HG03064 (cell line): Measurements from ENCODE around the gene NTF3.

Experiments used
- ATAC-seq: cut with Tn5 transposase; IDR thresholded peaks from one replicate; pipeline ENCODE4 v1.9.1; 2021; ENCODE audit warnings: low read depth; ENCODE audit not compliant: unreplicated experiment

NTF3 gene

DNA sequence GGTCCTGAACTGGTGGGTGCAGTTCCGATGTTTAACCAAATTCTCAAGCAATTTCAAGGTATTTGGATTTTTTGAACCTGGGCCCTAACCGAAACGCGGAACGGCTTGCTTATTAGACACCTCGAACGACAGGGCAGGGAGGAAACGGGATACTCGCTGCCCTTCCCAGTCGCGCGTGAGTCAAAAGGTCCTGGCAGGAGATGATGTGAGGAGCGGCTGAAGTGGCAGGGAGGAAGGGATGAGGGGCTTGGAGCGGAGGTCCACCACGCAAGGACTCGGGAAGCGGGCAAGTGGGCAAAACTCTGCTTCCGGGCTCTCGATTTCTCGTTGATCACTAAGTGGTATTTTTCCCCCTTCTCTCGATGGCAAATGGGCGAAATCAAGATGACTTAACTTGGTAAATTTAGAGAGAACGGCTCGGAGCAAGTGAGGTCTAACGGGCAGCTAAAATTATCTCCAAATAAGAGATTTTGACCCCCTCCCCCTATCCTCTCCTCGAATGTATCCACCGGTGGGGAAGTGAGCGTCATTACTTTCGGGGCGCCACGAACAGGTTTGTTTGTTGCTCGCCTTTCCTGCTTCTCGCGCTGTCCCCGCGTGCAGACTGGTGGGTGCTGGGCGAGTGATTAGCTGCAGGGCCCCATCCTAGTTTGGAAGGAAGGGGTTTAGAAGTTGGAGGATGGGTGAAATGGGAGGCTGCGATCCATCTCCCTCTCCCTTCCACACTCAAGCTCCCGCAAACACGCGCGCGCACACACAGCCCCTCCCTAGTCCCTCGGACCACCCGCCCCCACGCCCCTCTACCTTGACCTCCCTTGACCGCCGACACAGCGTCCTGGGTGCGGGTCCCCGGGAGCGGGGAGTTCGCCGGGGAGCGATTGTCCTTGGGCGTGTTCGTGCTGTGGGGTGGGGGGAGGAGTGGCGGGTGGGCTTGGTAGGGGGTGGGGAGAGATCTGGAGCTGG is 986 bp upstream of the NTF3 start:
- no peak for ATAC-seq

DNA sequence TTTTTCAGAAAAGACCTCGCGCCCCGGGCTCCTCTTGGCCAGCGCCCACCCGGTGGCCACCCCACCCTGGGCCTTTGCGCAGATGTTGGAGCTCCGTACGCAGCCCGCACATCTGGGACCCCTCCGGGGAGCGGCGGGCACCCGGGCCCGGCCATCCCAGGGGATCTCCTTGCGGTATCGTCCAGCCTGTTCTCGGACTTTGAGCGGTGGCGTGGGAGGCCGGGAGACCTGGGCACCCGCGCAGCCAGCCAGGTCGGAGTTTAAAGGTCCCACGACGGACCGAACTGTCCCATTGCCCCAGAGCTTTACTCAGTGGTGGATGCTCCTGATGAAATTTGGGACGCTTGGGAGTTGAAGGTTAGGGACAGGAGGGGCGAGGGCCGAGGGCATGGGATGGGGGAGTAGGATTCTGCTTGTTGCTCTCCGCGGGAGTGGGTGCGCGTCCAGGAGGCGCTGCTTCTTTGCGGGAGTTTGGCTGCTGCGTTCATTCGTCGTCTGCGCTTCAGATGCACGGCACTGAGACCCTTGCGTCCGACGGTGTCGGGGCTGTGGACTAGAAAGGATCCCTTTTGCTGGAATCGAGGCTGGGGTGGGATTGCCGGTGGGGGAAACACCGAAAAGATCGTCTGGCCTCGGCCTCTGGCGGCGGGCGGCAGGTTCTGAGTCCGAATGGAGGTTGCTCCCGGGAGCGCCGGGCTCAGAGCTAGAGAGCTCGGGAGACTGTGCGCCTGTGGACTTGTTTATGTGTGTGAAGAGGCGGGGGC is 1.4 kb downstream of the NTF3 start:
- no peak for ATAC-seq

DNA sequence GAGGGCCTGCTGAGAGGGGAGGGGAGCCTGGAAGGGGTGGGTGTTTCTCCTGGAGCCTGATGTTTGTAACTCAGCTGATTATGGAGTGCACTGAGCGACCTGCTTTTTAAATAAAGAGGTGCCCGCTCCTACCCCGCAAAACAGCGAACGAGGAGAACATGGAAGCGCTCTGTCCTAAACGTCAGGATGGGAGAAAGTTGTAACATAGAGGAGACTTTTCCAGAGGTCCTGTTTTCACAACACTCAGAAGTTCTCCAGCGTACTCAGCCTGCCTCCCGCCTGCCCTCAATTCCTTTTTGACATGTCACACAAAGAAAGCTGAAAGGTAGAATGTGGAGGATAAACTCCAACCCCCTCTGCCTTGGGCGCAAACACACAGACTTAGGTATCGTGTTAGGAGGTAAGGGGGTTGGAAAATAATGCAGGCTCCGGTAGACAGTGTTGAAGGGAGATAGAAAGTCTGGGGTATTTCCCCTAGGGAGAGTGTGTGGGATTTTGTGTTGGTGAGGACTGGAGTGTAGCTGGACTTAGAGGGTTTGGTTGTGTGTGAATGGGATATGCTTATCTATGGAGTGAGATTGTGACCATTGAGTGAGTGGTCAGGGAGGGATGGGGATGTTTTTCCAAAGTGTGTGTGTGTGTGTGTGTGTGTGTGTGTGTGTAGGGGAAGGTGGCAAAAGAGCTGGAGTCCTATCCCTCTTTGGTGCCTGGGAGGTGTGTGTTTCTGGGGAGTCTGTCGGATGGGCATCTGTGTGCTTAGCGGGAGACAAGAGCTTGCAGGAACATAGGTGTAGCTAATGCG is 2.1 kb downstream of the NTF3 start:
- ATAC-seq, result no peak

DNA sequence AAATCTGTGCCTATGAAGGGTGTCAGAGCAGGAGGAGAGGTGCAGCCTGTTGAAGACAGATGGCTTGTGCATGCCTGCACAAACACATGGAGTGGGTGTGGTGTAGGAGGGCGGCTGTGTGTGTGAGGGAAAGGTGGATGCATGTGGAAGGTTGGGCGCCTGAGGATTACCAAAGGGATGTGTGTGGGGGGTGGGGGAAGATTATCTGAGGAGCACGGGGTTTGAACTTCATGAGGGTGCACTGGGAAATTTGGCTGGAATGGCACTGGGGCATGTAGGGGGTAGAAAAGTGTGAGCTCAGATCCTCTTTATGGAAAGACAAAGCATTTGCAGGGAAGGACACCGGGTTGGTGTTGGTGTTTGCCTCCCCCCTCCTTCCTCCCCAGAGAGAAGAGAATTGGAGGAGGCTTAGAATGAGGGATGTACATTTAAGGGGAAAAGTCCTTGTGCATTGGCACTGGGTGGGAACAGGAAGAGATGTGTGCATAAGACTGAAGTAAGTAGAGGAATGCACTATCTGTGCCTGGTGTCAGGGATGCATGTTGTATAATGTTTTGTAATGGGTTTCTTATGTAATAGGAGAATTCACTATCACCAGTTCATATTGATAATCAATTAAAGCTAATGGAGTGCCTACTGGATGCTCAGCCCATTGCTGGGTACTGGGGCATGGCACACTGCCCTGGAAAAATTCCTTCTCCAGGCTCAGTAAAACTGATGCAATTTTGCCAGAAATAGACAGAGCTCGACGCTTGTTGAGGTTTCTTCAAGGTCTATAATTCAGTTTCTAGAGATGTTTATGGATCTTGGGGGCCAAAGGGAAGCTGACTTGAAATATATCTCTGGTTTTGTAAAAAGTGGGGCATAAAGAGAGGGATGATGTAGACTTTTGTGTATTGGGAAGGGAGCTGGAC is 3.0 kb downstream of the NTF3 start:
- ATAC-seq, result no peak

DNA sequence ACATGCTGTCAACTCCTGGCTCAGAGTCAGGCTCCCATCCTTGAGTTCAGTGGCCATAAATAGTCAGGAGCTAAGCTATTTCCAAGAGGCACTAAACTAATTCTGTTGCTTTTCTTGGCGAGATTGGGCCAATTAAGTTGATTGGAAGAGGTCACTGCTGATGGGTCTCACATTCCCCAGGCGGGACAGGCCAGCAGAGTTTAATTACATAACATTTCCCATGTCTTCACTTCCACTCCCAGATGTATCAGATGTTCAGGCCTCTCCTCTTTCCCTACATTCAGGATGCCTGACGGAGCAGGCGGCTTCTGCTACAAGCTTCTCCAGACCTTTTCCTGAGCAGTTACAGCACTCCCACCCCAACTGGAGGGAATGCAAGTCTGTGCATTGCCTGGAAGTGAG is 5.3 kb downstream of the NTF3 start:
- ATAC-seq, result no peak

DNA sequence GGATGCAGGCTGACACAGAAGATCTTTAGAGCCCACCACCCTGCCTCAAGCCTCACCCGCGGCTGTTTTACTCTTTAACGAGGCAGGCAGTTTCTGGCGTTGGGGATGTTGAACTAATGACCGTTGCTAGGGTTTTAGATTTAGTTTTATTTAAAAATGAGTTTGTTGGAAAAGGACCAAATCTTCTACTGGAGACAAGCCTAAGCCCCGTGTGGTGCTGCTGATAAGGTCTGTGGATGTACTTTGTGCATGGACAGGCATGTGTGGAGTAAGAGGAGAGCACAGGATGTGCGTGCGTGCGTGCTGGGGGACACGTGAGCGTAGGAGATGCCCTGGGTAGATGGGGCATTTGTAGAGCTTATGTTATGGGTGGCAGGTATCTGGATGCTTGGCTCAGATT is 5.7 kb downstream of the NTF3 start:
- ATAC-seq, result no peak

DNA sequence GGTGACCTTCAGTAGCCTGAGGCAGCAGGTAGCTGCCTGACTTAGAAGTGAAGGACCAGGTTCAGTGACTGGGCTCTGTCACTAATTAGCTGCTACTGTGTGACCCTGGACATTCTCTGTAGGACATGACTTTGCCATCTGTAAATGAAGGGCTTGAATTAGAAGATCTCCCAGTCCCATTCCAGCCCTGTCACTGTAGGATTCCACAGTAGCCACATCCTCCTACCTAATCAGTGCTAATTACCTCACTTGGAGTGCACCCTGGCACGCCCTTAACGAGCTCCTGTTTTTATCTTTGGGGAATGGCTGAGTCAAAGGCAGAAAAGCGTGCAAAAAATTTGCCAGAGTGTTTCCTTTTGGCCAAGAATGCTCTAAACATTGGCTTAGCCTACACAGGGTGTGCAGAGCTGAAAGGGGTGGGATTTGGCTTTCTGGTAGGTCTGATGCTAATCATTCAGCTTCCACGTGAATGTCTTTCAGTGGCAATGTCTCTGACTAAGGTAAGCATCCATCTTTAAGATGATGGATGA is 6.8 kb downstream of the NTF3 start:
- no peak for ATAC-seq

DNA sequence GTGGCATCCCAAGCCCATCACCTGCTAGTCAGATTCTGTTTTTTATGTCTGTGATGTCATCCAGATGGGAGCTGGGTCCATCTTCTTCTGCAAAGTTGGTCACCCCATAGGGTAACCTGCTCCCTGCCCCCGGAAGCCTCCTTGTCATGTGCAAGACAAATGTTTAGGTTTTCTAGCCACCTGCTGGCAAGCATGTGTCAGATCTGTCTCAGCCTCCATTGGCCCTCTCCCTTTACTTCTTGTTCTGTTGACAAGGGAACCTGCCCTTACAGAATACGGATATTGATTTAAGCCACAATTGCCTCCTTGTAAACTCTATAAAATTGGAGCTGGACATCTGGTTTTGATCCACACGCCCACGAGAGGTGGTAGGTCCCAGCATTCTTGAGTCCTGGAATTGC is 7.5 kb downstream of the NTF3 start:
- no peak for ATAC-seq

DNA sequence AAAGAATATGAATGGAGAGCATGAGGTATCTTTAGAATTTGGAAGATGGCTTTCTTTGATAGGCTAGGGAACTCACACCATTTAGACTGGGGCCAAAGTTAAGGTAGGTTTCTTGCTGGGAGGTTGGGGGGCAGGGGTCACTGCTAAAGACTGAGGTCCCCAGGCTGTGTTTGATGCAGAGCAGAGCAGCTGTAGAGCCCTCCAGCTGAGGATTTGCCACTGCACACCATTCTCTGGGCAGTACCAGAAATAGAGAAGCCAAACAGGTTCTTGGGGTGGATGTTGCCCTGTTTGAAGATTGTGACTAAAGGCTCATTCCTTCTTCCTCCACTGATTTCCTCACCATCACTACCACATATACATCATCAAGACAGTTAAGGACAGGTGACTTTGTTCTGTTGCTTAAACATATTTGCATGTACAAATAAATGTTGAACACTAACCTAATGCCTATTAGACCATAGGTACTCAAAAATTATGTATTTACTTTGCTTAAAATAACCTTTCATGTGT is 7.9 kb downstream of the NTF3 start:
- no peak for ATAC-seq

DNA sequence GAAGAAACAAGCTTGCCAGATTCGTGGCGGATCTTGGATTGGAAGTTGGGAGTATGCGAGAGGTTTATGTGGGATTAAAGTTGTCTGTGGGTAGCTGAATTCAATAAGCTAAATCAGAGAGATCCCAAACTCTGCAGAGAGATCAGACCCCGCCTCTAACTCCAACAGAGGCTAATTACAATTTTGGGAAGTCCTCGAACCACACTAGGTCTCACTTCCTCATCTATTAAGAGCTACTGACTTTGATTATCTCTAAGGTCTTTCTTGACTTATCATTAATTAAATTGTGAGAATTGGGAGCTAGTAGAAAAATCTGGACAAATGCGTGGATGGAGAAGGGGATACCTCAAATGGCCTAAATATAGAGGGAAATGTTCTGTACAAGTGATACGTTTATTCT is 9.1 kb downstream of the NTF3 start:
- no peak for ATAC-seq

DNA sequence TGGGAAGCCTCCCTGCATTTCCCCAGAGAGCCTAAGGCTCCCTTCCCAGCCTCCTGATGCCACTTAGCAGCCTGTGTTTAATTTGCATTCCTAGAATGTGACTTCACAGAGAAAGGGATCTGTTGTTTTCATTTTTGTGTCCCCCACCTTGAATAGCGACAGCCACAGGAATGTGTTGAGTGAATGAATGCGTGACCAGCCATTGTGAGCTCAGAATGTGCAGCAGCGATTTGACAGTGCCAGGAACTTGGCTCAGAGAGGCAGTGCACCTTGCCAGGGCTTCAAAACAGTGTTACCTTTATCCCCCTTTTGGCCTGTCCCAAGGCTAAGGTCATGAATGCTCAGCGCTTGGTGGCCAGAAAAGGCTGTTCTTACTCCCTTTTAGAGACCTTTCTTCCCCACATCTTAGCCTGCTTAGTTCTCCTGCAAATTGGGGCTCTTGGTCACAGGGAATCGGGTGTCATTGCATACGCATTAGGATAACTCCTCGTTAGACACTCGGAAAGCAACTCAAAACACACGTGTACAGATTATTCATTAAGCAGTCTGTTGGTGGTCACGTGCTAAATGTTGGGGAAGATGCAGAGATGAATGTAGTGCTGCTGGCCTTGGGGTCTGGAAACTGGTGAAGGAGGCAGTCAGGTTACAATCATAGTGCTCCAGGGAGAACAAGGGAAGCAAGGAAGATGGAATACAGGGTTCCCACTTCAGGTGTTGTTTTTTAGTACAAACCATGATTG is 9.8 kb downstream of the NTF3 start:
- ATAC-seq, result no peak

DNA sequence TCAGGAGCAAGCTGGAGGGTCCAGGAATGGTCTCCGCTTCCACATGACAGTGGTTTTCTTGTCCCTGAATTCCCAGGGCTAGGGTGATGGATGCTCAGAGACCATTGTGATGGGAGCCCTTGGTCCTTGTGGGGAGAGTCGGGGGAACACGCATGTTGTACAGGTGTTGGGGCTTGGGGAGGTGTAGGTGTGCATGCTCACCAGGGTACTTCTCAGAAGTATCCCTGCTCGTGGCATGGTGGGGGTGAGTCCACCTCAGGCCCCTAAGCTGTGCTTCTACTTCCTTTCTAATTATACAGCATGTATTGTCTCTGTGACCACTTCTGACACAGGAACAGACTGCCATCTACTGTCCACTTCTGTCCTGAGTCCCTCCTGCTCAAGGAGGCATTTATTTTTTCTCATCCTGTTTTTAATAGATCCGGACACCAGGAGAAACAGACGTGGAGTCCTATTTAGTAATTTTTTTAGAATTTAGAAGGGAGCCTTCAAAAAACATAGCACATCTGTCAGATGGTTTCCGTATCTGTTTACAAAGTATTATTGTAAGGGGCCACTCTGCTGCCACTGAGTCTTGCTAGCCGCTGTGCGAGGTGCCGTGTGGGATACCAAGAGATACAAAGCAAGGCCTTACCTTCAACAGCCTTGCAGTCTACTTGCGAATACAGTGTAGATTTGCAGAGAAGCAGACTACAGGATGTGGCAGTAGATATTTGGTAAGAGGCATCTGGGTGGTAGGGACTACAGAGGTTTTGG is 10.5 kb downstream of the NTF3 start:
- no peak for ATAC-seq

DNA sequence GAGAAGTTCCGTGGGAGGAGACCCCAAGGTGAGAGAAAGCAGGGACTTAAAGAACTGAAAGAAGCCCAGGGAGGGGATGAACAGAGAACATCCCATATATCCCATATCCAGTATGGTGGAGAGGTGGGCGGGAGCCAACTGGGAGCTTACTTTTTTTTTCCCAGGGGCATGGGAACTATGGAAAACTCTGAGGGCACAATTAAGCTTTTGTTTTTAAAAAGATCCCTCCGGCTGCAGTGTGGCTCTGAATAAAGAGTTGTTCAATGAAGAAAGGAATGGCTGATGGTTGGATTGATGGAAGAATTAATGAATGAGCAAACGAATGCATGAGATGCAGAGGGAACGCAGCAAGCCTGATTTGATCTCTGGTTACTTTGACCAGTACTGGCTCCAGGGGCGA is 12.6 kb downstream of the NTF3 start:
- no peak for ATAC-seq

DNA sequence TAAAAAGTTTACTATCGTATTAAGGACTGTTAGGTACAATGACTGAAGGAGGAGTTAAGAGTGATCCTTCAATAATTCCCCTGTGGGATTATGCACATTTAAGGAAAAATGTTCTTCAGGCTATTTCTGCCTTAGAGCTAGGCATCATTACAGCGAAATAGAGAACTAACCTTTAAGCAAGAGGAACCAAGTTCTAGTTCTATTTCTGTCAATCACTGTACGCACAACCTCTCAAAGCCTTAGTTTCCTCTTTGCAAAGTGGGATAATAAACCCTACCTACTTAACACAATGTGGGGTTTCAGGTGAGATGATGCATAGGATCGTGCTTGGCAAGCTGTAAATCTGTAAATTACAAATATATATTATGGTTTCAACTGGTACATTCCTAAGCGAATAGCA is 15.4 kb downstream of the NTF3 start:
- ATAC-seq, result no peak

DNA sequence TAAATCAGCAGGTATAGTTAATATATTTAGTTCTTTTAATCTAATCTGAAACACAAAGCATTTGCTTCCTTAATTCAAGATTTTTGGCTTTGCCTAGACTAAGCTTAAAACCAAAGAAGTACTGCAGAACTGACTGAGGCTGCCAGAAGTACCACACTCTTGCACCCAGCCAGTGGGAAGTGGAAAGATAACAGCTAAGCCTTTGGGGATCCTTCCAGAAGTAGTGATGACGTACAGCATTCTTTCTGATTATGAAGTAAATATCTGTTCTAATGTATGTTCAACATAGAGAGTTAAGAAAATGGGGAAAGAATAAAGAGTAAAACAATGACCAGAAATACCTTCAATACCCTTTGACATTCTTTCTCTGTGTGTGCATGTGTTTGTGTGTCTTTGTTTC is 19.3 kb downstream of the NTF3 start:
- no peak for ATAC-seq

DNA sequence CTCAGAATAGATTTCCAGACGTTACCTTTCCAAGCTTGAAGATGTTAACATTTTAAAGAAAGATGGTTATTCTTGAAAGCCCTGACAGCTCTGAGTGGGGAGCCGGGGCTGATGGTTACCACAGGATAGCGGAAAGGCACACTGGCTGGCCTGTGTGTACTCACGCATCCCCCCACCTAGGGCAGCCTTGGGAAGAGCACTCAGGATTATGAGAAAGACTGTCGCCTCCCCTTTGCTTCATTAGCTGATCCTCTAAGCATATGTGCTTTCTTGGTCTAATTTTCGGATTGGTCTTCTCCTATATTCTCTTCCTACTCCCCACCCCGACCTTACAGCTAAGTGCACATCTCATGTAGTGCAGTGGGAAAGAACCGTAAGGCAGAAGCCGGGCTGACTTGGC is 20.7 kb downstream of the NTF3 start:
- no peak for ATAC-seq

DNA sequence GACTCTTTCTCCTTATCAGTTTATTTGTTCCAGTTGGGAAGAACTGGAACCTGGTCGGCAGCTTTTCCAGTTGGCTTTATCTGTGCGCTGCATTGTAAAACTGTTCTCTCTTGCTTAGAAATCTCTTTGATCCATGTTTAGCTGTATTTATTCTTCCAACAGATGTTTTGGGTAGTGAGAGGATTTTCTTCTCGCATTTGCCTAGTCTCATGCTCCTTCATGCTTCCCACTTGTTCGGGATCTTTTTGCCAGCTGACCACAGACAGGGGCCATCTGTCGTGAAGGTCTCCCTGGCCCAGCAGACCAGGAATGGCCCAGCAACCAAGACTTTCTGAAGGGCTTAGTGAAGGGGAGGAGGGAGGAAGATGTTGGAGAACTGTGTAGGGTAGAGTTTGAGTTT is 21.6 kb downstream of the NTF3 start:
- no peak for ATAC-seq

DNA sequence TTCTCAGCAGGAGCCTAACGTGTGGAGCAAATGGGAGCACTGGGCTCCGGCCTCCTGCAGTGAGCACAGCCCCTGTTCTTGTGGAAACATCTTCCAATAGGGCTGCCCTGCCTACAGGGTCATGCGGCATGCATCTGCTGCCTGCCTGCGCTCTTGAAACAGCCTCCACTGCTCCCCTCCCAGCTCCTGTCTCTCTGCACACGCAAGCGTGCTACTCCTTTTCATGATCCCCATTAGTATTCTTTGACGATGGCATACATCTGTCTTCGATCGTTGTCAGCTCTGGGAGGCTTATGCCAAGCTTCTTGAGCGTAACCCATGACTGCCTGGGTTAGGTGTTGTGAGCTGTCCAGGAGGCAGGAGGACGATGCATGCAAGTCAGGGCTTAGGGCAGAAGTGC is 23.1 kb downstream of the NTF3 start:
- no peak for ATAC-seq
